ENCODE measurements around the gene CFAP119.

CFAP119 gene

DNA sequence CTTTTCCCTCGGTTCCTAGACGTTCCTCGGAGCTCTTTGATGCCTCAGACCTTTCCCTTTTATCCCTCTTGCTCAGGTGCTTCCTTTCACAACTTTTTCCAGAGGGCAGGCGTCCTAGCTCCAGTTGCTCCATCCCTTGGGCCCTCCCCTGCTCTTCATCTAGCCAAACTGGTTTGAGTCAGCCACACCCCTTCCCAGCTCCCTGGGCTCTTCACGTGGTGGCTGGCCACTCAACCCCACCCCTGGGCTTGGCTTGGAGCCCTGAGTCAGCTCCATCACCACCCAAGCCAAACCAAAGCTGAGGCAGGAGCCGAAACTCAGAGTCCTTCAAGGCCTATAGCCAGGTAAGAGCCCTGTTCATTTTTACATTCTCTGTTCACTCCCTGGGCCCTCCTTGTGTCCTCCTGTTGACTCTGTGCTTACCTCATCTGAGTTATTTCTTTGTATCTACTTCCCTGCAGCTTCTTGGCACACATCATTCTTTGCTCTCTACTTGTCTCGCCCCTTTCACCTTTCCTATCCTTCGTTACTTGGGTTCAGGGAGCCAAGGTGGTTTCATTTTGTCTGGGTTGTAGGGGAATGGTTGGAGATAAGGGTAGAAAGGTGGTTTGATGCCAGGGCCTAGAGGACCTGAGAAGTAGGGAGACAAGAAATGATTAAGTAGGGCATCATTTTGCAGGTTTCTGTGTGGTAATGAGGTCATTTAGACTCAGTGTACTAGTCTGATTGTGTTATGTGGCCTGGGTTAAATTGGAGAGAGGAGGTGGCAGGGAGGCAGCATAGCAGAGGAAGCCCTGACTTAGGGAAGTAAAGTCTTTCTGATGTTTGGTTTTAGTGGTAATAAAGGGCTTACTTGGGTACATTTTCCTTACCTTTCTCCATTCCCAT, 21.3 kb downstream of the CFAP119 start:
- DNase-seq (ENCODE audit: low spot score): peak; percentile 97

DNA sequence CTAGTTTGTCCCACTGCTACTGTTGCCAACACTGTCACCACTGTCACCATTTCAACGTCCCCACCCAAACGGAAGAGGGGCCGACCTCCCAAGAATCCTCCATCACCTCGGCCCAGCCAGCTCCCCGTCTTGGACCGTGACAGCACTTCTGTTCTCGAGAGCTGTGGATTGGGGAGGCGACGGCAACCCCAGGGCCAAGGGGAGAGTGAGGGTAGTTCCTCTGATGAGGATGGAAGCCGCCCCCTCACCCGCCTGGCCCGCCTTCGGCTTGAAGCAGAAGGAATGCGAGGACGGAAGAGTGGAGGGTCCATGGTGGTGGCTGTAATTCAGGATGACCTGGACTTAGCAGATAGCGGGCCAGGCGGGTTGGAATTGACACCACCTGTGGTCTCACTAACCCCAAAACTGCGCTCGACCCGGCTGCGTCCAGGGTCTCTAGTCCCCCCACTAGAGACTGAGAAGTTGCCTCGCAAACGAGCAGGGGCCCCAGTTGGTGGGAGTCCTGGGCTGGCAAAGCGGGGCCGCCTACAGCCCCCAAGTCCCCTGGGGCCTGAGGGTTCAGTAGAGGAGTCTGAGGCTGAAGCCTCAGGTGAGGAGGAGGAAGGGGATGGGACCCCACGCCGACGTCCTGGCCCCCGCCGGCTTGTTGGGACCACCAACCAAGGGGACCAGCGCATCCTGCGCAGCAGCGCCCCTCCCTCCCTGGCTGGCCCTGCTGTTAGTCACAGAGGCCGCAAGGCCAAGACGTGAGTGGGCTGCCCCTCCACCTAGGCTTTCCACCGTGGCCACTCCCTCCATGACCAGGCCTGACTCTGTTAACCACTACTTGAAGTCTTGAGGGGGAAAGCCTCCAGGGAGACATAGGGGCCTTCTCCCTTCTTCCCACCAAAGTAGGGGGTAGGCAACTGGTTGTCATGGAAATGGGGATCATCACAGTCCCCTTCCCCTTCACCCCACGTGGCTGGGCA, 22.6 kb downstream of the CFAP119 start:
- no peak for DNase-seq (ENCODE audit: low spot score)

DNA sequence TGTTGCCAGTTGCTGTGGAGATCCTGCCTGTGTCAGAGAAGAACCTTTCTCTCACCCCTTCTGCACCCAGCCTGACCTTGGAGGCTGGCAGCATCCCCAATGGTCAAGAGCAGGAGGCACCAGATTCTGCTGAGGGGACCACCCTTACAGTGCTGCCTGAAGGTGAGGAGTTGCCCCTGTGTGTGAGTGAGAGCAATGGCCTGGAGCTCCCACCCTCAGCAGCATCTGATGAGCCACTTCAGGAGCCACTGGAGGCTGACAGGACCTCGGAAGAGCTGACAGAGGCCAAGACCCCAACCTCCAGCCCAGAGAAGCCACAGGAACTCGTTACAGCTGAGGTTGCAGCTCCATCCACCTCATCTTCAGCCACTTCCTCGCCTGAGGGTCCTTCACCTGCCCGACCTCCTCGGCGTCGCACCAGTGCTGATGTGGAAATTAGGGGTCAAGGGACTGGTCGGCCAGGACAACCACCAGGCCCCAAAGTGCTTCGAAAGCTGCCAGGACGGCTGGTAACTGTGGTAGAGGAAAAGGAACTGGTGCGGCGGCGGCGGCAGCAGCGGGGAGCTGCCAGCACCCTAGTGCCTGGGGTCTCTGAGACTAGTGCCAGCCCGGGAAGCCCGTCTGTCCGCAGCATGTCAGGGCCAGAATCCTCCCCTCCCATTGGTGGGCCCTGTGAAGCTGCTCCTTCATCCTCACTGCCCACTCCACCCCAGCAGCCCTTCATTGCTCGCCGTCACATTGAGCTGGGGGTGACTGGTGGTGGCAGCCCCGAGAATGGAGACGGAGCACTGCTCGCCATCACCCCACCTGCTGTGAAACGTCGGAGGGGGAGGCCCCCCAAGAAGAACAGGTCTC, 23.8 kb downstream of the CFAP119 start:
- no peak for DNase-seq (ENCODE audit: low spot score)

DNA sequence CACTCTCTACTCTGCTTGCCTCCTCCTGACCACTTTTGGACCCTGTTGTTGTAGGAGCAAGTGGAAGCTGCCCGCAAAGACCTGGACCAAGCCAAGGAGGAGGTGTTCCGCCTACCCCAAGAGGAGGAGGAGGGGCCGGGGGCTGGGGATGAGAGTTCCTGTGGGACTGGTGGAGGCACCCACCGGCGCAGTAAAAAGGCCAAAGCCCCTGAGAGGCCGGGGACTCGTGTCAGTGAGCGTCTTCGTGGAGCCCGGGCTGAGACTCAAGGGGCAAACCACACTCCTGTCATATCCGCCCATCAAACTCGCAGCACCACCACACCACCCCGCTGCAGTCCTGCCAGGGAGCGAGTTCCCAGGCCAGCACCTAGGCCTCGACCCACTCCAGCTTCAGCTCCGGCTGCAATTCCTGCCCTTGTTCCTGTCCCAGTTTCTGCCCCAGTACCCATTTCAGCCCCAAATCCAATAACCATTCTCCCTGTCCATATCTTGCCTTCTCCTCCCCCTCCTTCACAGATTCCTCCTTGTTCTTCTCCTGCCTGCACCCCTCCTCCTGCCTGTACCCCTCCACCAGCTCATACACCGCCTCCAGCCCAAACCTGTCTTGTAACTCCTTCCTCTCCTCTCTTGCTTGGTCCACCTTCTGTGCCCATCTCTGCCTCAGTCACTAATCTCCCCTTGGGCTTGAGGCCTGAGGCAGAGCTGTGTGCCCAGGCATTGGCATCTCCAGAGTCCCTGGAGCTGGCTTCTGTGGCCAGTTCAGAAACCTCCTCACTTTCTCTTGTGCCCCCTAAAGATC, 24.7 kb downstream of the CFAP119 start:
- DNase-seq (ENCODE audit: low spot score): no peak

DNA sequence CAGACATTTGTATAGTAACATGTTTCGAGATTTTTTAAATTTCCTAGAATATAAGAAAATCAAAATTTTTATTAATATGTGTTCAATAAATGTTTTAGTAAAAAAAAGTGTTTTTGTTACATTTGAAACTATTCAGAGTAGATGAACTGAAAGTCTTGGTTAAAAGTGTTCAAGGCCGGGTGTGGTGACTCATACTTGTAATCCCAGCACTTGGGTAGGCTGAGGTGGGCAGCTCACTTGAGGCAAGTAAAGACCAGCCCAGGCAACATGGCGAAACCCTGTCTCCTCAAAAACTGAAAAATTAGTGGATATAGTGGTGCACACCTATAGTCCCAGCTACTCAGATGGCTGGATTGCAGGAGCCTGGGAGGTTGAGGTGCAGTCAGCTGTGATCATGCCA, 30.5 kb downstream of the CFAP119 start:
- DNase-seq (ENCODE audit: low spot score): no peak

DNA sequence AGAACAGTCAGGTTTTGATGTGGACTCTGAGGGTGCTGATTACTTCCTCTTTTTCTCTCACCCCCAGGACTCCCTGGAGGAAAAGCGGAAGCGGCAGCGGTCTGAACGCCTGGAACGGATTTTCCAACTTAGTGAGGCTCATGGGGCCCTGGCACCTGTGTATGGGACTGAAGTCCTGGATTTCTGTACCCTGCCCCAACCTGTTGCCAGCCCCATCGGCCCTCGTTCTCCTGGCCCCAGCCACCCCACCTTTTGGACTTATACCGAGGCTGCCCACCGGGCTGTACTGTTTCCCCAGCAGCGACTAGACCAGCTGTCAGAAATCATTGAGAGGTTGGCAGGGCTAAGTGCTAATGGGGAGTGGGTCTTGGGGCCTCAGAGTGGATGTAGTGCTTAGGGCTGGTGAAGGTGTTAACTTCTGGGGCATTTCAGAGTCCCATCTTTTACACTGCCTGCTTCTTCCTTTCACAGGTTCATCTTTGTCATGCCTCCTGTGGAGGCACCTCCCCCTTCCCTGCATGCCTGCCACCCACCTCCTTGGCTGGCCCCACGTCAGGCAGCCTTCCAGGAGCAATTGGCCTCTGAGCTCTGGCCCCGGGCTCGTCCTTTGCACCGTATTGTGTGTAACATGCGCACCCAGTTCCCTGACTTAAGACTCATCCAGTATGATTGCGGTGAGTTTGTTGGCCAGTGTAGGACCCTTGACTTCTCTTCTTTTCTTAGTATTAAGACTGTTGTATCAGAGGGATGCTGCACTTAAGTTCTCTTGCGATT, 32.8 kb downstream of the CFAP119 start:
- DNase-seq (ENCODE audit: low spot score): no peak

DNA sequence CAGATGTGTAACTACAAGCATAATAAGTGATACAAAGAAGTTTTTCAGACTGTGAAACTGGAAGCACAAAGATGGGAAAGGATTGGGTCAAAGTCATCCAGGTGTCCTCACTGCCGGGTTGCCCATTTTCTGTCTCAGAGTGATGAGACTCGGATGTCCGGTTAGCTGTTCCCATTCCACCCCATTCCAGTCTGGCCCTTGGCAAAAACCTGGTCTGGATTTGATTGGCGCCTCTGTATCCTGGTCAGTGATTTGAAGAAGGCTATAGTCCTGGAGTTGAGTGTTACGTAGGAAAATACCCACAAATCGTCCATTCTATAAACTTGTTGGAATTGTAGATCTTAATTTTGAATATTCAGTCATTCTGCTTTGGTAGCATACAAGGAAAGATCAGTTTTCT, 33.5 kb downstream of the CFAP119 start:
- DNase-seq (ENCODE audit: low spot score): no peak

DNA sequence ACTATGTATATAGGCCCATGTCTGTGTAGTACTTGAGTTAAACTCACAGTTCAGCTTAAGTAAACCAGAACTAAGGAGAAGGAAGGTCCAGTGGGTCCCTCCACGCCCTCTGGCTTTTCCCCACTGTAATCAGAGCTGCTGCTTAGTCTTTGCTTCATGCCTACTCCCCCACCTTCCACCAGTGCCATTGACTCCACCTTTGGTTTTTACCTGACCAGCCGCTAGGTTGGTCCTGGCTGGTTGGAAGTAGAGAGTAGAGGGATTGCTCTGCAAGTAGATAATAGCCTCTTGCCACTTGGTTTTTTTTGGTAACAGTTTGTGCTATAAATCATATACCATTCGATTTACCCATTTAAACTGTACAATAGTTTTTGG, 36.5 kb downstream of the CFAP119 start:
- DNase-seq (ENCODE audit: low spot score): no peak

DNA sequence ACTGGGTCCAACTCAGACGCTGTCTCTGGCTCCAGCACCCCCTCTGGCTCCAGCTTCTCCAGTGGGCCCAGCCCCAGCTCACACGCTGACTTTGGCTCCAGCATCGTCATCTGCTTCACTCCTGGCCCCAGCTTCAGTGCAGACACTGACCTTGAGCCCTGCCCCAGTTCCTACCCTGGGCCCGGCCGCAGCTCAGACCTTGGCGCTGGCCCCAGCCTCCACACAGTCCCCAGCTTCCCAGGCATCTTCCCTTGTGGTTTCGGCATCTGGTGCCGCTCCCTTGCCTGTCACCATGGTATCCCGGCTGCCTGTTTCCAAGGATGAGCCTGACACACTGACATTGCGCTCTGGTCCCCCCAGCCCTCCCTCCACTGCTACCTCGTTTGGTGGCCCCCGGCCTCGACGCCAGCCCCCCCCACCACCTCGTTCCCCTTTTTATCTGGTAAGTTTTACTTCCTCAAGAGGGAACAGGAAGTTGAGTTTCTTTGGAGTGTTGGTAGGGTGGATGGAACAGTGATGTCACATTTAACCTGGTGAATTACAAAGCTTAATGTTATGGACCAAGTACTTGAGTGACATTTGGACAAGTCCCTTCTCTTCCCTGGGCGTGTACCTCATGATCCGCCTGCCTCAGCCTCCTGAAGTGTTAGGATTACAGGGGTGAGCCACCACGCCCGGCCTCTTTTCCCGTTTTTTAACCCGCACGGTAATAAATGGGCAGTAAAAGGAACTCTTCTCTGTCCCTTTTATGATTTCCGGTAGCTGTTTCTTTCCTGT, 37.0 kb downstream of the CFAP119 start:
- DNase-seq (ENCODE audit: low spot score): peak; percentile 38

DNA sequence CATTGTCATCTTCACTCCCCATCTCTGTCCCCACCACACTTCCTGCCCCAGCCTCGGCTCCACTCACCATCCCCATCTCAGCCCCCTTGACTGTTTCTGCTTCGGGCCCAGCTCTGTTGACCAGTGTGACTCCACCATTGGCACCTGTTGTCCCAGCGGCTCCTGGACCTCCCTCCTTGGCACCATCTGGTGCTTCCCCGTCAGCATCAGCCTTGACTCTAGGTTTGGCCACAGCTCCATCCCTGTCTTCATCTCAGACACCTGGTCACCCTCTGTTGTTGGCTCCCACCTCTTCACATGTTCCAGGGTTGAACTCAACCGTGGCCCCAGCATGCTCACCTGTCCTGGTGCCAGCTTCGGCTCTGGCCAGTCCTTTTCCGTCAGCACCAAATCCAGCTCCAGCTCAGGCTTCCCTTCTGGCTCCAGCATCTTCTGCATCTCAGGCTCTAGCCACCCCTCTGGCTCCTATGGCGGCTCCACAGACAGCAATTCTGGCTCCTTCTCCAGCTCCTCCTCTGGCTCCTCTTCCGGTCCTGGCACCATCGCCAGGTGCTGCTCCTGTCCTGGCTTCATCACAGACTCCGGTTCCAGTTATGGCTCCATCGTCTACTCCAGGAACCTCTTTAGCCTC, 38.0 kb downstream of the CFAP119 start:
- DNase-seq (ENCODE audit: low spot score): no peak

DNA sequence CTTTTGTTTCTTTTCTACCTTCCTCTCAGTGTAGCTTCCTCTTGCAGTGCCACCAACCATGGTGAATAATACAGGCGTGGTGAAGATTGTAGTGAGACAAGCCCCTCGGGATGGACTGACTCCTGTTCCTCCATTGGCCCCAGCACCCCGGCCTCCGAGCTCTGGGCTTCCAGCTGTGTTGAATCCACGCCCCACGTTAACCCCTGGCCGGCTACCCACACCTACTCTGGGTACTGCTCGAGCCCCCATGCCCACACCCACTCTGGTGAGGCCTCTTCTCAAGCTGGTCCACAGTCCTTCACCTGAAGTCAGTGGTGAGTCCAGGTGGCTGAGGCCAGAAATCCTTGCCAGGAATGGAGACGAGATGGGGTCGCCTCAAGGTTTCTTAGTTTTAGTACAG, 38.9 kb downstream of the CFAP119 start:
- DNase-seq (ENCODE audit: low spot score): no peak

DNA sequence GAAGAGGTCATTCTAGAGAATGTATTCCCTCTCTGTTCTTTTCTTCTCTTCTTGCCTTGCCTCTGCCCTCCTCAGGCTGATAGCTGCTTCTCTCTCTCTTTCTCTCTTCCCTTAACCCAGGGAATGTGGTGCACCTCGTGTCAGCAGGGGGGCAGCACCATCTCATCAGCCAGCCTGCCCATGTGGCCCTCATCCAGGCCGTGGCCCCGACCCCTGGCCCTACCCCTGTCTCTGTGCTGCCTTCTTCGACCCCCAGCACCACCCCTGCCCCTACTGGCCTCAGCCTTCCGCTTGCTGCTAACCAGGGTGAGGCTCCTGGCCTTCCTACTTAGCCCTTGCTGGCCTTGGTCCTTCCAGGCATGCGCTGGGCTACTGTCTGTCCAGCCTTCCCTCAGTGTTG, 39.4 kb downstream of the CFAP119 start:
- no peak for DNase-seq (ENCODE audit: low spot score)

DNA sequence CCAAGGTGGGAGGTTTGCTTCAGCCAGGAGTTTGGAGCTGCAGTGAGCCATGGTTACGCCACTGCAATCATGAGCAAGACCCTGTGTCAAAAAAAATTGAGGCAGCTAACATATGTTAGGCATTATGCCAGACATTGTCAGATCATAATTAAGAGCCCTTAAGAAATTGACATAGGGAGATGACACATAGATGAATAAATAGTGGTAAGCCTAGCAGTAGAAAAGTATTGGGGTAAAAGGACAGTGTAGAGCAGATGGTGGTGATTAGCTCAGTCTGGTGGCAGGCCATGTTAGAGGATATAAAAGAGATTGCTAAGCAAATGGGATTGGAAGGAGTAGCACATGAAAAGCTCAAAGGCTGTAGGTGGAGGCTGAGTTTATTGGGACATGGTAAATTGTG, 40.3 kb downstream of the CFAP119 start:
- no peak for DNase-seq (ENCODE audit: low spot score)

DNA sequence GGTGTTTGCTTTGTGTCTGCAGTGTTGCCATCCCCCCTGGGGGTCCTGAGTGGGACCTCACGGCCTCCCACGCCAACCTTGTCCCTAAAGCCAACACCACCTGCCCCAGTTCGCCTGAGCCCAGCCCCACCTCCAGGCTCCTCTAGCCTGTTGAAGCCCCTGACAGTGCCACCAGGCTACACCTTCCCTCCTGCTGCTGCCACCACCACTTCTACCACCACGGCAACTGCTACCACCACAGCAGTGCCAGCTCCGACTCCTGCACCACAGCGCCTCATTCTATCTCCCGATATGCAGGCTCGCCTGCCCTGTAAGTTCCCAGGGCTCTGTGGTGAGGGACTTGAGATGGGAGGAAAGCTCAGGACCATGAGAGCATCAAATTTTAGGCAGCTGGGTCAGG, 40.7 kb downstream of the CFAP119 start:
- DNase-seq (ENCODE audit: low spot score): no peak

DNA sequence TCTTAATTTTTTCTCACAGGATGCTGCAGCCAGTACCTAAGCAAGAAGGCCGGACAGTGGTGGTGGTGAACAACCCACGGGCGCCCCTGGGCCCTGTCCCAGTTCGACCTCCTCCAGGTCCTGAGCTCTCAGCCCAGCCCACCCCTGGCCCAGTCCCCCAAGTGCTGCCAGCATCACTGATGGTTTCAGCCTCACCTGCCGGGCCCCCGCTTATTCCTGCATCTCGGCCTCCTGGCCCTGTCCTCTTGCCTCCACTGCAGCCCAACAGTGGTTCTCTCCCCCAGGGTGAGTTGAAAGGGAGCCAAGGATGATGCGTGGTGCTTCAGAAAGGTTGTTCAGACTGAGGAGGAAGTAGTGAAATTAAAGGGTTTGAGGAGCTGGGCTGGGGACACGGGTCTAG, 41.2 kb downstream of the CFAP119 start:
- DNase-seq (ENCODE audit: low spot score): no peak

DNA sequence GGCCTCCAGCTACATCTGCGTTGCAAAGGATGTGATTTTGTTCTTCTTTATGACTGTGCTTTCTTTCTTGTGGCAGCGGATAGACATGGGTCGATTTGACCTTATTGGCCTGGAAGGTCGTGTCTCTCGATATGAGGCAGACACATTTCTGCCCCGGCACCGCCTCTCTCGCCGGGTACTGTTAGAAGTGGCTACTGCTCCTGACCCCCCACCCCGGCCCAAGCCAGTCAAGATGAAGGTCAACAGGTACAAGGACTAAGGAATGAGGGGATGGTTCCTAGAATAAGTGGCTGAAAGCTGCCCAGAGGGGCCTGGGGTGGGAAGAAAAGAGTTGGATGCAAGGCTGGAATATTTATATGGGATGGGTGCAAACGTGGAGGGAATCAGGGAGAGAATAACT, 41.8 kb downstream of the CFAP119 start:
- no peak for DNase-seq (ENCODE audit: low spot score)

DNA sequence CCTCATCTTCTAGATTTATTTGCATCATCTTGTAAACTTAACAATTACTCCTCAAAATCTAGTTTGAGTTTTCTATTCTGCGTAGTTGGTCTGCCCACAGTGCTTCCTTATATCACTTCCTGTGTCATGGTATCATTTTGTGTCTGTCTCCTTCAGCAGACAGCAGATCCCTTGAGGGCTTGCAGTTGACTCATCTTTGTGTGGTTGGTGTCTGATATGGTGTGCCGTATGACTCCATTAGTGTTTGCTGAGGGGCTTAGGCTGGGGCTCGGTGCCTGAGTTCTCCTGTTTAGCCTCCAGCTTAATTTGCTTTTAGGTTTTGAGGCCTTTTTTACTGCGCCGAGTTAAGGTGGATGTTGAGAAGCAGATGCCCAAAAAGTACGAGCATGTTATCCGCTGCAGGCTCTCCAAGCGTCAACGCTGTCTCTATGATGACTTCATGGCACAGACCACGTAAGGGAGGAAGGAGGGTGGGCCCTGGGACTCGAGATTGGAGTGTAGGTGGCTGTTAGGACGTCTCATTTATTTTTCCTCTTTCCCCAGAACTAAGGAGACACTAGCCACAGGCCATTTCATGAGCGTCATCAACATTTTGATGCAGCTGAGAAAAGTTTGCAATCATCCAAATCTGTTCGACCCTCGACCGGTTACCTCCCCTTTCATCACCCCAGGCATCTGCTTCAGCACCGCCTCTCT, 46.0 kb downstream of the CFAP119 start:
- DNase-seq (ENCODE audit: low spot score): no peak

DNA sequence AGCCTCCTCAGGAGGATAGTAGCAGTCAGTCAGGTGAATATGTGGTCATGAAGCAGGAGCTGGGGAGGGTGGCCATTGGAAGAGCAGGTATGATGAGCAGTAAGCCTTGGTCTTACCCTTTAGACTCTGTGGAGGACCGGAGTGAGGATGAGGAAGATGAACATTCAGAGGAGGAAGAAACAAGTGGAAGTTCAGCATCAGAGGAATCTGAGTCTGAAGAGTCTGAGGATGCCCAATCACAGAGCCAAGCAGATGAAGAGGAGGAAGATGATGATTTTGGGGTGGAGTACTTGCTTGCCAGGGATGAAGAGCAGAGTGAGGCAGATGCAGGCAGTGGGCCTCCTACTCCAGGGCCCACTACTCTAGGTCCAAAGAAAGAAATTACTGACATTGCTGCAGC, 50.1 kb downstream of the CFAP119 start:
- no peak for DNase-seq (ENCODE audit: low spot score)

DNA sequence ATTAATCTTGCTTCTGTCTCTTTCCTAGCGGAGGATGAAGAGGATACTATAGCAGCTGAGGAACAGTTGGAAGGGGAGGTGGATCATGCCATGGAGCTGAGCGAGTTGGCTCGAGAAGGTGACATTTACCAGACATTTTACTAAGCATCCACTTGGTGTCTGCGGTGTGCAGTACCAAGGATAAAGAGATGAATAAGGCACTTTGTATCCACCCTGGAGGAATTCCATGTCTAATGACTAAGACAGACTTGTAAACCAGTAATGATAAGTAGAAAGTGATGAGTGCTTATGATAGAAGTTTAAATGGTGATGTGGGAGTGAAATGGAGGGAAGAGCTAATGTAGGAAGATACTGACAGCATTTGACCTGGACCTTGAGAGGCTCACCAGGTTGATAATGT, 50.9 kb downstream of the CFAP119 start:
- no peak for DNase-seq (ENCODE audit: low spot score)
